Activated naive CD4-positive, alpha-beta T cell treated with anti-CD3 and anti-CD28 coated beads for 36 hours (primary cell): Measurements from ENCODE around the gene XXYLT1. TPM values are rescaled to one million over a fixed set of nuclear protein-coding genes. Genes with fewer than 3 reads are reported as not detected.

Experiments used
- CTCF ChIA-PET: fragments of 350-600 bp; sonication (Branson Sonifier 250); formaldehyde crosslinking; loops from one replicate; lab custom pipeline; 2021; ENCODE audit warnings: antibody characterized with exemption; lab: Charles Lee
- DNase-seq: peaks from one replicate; pipeline ENCODE4 v3.0.0-alpha.2; 2020
- H3K27ac Mint-ChIP-seq: one replicate; pipeline ENCODE4 v1.8.0; 2021; ENCODE audit warnings: mild to moderate bottlenecking, mixed read lengths
- H3K27me3 Mint-ChIP-seq: one replicate; pipeline ENCODE4 v1.8.0; 2021; ENCODE audit warnings: low read depth, mixed read lengths
- H3K36me3 Mint-ChIP-seq: one replicate; pipeline ENCODE4 v1.8.0; 2021; ENCODE audit warnings: low read depth, mixed read lengths
- H3K4me1 Mint-ChIP-seq: one replicate; pipeline ENCODE4 v1.8.0; 2021; ENCODE audit warnings: low read depth, mixed read lengths
- H3K4me3 Mint-ChIP-seq: one replicate; pipeline ENCODE4 v1.8.0; 2021; ENCODE audit warnings: mild to moderate bottlenecking, moderate library complexity, mixed read lengths
- H3K9me3 Mint-ChIP-seq: one replicate; pipeline ENCODE4 v1.8.0; 2021; ENCODE audit warnings: mixed read lengths
- intact Hi-C: fragments of 100-400 bp; cut with micrococcal nuclease; formaldehyde crosslinking; loops from one replicate; pipeline ENCODE4 v1.15.1; 2023
- total RNA-seq, 2 experiments: library from RNA; stranded (reverse); gene quantifications; one replicate each; pipeline ENCODE4 v1.2.3, GENCODE V29; 2021

Gene XXYLT1
- total RNA-seq, 2 experiments from 2014 or later = 1.8 to 2.5 TPM

- CTCF ChIA-PET = no interaction called here
- intact Hi-C loops = no loop called here
- no peak overlapping the region for H3K4me3 Mint-ChIP-seq
- no peaks in the 10 kb centered on the region for H3K27me3 Mint-ChIP-seq
- DNase-seq = no peak
- H3K9me3 Mint-ChIP-seq = no peaks in the 10 kb centered on the region
- H3K36me3 Mint-ChIP-seq = no peaks in the 10 kb centered on the region
- no peaks in the 10 kb centered on the region for H3K4me1 Mint-ChIP-seq
- H3K27ac Mint-ChIP-seq = no peak overlapping the region
These were observed 205.7 kb downstream of the XXYLT1 start for GRCh38 chr3:195065142-195065863.

GRCh38 chr3:195064300-195064931, 206.5 kb downstream of the XXYLT1 start:
- no peaks in the 10 kb centered on the region for H3K4me1 Mint-ChIP-seq
- H3K4me3 Mint-ChIP-seq = no peak overlapping the region
- CTCF ChIA-PET = no interaction called here
- H3K27me3 Mint-ChIP-seq = no peaks in the 10 kb centered on the region
- H3K36me3 Mint-ChIP-seq = no peaks in the 10 kb centered on the region
- DNase-seq = no peak
- intact Hi-C loops = no loop called here
- H3K27ac Mint-ChIP-seq = no peak overlapping the region
- no peaks in the 10 kb centered on the region for H3K9me3 Mint-ChIP-seq

GRCh38 chr3:195063581-195064193, 207.3 kb downstream of the XXYLT1 start:
- Mint-ChIP-seq H3K27me3 (no peaks in the 10 kb centered on the region), H3K9me3 (no peaks in the 10 kb centered on the region), H3K36me3 (no peaks in the 10 kb centered on the region), H3K27ac (no peak overlapping the region), H3K4me1 (no peaks in the 10 kb centered on the region), H3K4me3 (no peak overlapping the region)
- no peak for DNase-seq
- CTCF ChIA-PET = no interaction called here
- intact Hi-C loops = no loop called here

- DNase-seq = no peak
- Mint-ChIP-seq H3K36me3 (no peaks in the 10 kb centered on the region), H3K4me3 (no peak overlapping the region), H3K27me3 (no peaks in the 10 kb centered on the region), H3K4me1 (no peaks in the 10 kb centered on the region), H3K27ac (no peak overlapping the region), H3K9me3 (no peaks in the 10 kb centered on the region)
- intact Hi-C loops = no loop called here
- CTCF ChIA-PET = no interaction called here
These were observed 208.0 kb downstream of the XXYLT1 start for GRCh38 chr3:195062866-195063540.

- CTCF ChIA-PET = interaction anchor here (0.7 kb wide), 1 partner anchor 195 kb away, joined by 3 read pairs; no protein-coding TSS in a partner anchor
- Mint-ChIP-seq H3K9me3 (no peaks in the 10 kb centered on the region), H3K27ac (no peak overlapping the region), H3K4me1 (no peaks in the 10 kb centered on the region), H3K4me3 (no peak overlapping the region), H3K27me3 (no peaks in the 10 kb centered on the region), H3K36me3 (no peaks in the 10 kb centered on the region)
- intact Hi-C loops = no loop called here
- no peak for DNase-seq
These were observed 209.0 kb downstream of the XXYLT1 start for GRCh38 chr3:195061756-195062655.

GRCh38 chr3:195060531-195061291, 210.2 kb downstream of the XXYLT1 start:
- no peaks in the 10 kb centered on the region for H3K4me1 Mint-ChIP-seq
- H3K36me3 Mint-ChIP-seq = no peaks in the 10 kb centered on the region
- no peaks in the 10 kb centered on the region for H3K27me3 Mint-ChIP-seq
- H3K4me3 Mint-ChIP-seq = no peak overlapping the region
- intact Hi-C loops = no loop called here
- H3K9me3 Mint-ChIP-seq = no peaks in the 10 kb centered on the region
- CTCF ChIA-PET = interaction anchor here (0.7 kb wide), 1 partner anchor 197 kb away, joined by 3 read pairs; no protein-coding TSS in a partner anchor
- no peak overlapping the region for H3K27ac Mint-ChIP-seq
- no peak for DNase-seq

GRCh38 chr3:195060217-195060481, 210.8 kb downstream of the XXYLT1 start:
- Mint-ChIP-seq H3K36me3 (no peaks in the 10 kb centered on the region), H3K27ac (no peak overlapping the region), H3K9me3 (no peaks in the 10 kb centered on the region), H3K4me3 (no peak overlapping the region), H3K4me1 (no peaks in the 10 kb centered on the region), H3K27me3 (no peaks in the 10 kb centered on the region)
- CTCF ChIA-PET = no interaction called here
- intact Hi-C loops = no loop called here
- DNase-seq = no peak

GRCh38 chr3:195059471-195060216, 211.3 kb downstream of the XXYLT1 start:
- DNase-seq = no peak
- Mint-ChIP-seq H3K9me3 (no peaks in the 10 kb centered on the region), H3K36me3 (no peaks in the 10 kb centered on the region), H3K4me3 (no peak overlapping the region), H3K27ac (no peak overlapping the region), H3K27me3 (no peaks in the 10 kb centered on the region), H3K4me1 (no peaks in the 10 kb centered on the region)
- intact Hi-C loops = no loop called here
- CTCF ChIA-PET = interaction anchor here (0.6 kb wide), 1 partner anchor 45 kb away, joined by 3 read pairs; no protein-coding TSS in a partner anchor

- H3K9me3 Mint-ChIP-seq = no peaks in the 10 kb centered on the region
These were observed 212.0 kb downstream of the XXYLT1 start for GRCh38 chr3:195059006-195059350.

GRCh38 chr3:195058336-195059005, 212.5 kb downstream of the XXYLT1 start:
- intact Hi-C loops = no loop called here
- H3K27ac Mint-ChIP-seq = no peak overlapping the region
- no peak overlapping the region for H3K4me3 Mint-ChIP-seq
- no peaks in the 10 kb centered on the region for H3K36me3 Mint-ChIP-seq
- DNase-seq = no peak
- H3K9me3 Mint-ChIP-seq = no peaks in the 10 kb centered on the region
- no peaks in the 10 kb centered on the region for H3K4me1 Mint-ChIP-seq
- no peaks in the 10 kb centered on the region for H3K27me3 Mint-ChIP-seq
- CTCF ChIA-PET = interaction anchor here (0.6 kb wide), 1 partner anchor 46 kb away, joined by 3 read pairs; no protein-coding TSS in a partner anchor

More at GRCh38 chr3:195059006-195059350, 212.0 kb downstream of the XXYLT1 start:
- no peak overlapping the region for H3K4me3 Mint-ChIP-seq
- CTCF ChIA-PET = interaction anchor here (0.6 kb wide), 1 partner anchor 45 kb away, joined by 3 read pairs; no protein-coding TSS in a partner anchor
- intact Hi-C loops = no loop called here
- no peaks in the 10 kb centered on the region for H3K4me1 Mint-ChIP-seq
- DNase-seq = no peak
- H3K27ac Mint-ChIP-seq = no peak overlapping the region
- no peaks in the 10 kb centered on the region for H3K27me3 Mint-ChIP-seq
- H3K36me3 Mint-ChIP-seq = no peaks in the 10 kb centered on the region
